HG03575 (cell line): ENCODE results near the gene MARK3.

ENCODE experiments used
- ATAC-seq: cut with Tn5 transposase; IDR thresholded peaks from one replicate; pipeline ENCODE4 v1.9.1; 2021; ENCODE audit not compliant: unreplicated experiment, insufficient number of reproducible peaks, low FRiP score; ENCODE audit errors: extremely low read depth

Gene MARK3

GRCh38 chr14:103392106-103392505 is 6.9 kb downstream of the MARK3 start:
- ATAC-seq, result no peak

- no peak for ATAC-seq
Measured at GRCh38 chr14:103392572-103392971, 7.4 kb downstream of the MARK3 start.

GRCh38 chr14:103393070-103393469 is 7.9 kb downstream of the MARK3 start:
- ATAC-seq, result no peak

- ATAC-seq, result no peak
Measured at GRCh38 chr14:103393676-103394626, 8.7 kb downstream of the MARK3 start.

GRCh38 chr14:103395244-103395643 is 10.0 kb downstream of the MARK3 start:
- no peak for ATAC-seq

GRCh38 chr14:103396463-103396862 is 11.2 kb downstream of the MARK3 start:
- ATAC-seq, result no peak

- ATAC-seq, result no peak
Measured at GRCh38 chr14:103398427-103399195, 13.4 kb downstream of the MARK3 start.

GRCh38 chr14:103400537-103400936 is 15.3 kb downstream of the MARK3 start:
- no peak for ATAC-seq

GRCh38 chr14:103401223-103402214 is 16.3 kb downstream of the MARK3 start:
- ATAC-seq, result no peak

GRCh38 chr14:103402695-103403094 is 17.5 kb downstream of the MARK3 start:
- no peak for ATAC-seq

GRCh38 chr14:103404032-103404918 is 19.1 kb downstream of the MARK3 start:
- no peak for ATAC-seq

GRCh38 chr14:103404920-103405319 is 19.7 kb downstream of the MARK3 start:
- ATAC-seq, result no peak

- ATAC-seq, result no peak
Measured at GRCh38 chr14:103408491-103409155, 23.4 kb downstream of the MARK3 start.

GRCh38 chr14:103416916-103417315 is 31.7 kb downstream of the MARK3 start:
- ATAC-seq, result no peak

GRCh38 chr14:103418481-103418818 is 33.2 kb downstream of the MARK3 start:
- ATAC-seq, result no peak

GRCh38 chr14:103421556-103421955 is 36.3 kb downstream of the MARK3 start:
- ATAC-seq, result no peak

GRCh38 chr14:103423050-103423461 is 37.8 kb downstream of the MARK3 start:
- no peak for ATAC-seq
